ENCODE measurements around the gene RTN1.

- TF ChIP-seq RAD21 (conservative IDR thresholded peaks at IDR 0.05): no peak
- no peak for TF ChIP-seq EP300 (conservative IDR thresholded peaks at IDR 0.05; ENCODE audit: poor library complexity, severe bottlenecking)
- TF ChIP-seq CTCF (IDR thresholded peaks at IDR 0.05; ENCODE audit: poor library complexity, severe bottlenecking): no peak
- TF ChIP-seq EZH2 (IDR thresholded peaks at IDR 0.05; ENCODE audit: borderline replicate concordance, insufficient read depth, low read length, poor library complexity, severe bottlenecking): no peak
- no peak for TF ChIP-seq SMC3 (conservative IDR thresholded peaks at IDR 0.05; ENCODE audit: poor library complexity)
- TF ChIP-seq REST (IDR thresholded peaks at IDR 0.05; ENCODE audit: borderline replicate concordance): no peak
- TF ChIP-seq POLR2AphosphoS5 (IDR thresholded peaks at IDR 0.05): no peak
- TF ChIP-seq TAF1 (IDR thresholded peaks at IDR 0.05; ENCODE audit: low read depth): no peak
- no peak for TF ChIP-seq MXI1 (conservative IDR thresholded peaks at IDR 0.05; ENCODE audit: poor library complexity, severe bottlenecking)
Measured at GRCh38 chr14:59819446-59820088, 51.0 kb downstream of the RTN1 start.

Measured in neural cell (in vitro differentiated cells).